ENCODE measurements around the gene UBR2.
"Not testable (repeated sequence)": the region's sequence is repeated elsewhere in the genome, so short reads cannot be mapped to it uniquely, and the experiment has no call there.

Gene UBR2

DNA sequence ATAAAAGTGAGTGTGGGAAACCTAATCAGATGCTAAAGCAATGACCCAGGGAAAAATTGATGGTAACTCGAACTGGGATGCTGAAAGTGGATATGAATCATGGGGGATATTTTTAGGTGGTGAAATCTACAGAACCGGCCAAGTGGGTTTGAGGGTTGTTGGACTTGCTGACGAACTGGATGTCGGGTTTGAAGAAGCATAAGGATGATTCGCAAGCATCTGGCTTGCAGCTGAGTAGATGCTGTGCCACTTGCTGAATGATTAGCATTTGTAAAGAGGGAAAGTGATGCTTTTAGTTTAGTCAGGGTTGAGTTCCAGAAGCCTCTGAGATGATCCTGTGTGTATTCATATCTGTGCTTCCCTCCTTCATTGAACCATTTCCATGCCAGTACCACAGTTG, 54.9 kb downstream of the UBR2 start:
- no peak for DNase-seq (ENCODE audit: low spot score)

DNA sequence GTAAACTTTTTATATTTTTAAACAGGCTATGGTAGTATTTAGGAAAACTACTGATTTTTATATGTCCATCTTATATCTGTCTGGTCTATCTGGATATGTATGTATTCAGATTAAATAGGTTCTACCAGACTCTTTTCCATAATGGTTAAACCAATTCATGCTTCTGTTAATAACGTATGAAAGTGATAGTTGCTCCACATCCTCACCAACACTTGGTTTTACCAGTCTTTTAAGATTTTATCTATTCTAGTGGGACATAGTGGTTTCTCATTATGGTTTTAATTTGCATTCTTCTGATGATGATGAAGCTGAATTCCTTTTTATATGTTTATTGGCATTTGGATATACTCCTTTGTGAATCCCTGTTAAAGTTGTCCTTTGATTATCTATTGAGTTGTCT, 56.1 kb downstream of the UBR2 start:
- DNase-seq (ENCODE audit: low spot score) = no peak

DNA sequence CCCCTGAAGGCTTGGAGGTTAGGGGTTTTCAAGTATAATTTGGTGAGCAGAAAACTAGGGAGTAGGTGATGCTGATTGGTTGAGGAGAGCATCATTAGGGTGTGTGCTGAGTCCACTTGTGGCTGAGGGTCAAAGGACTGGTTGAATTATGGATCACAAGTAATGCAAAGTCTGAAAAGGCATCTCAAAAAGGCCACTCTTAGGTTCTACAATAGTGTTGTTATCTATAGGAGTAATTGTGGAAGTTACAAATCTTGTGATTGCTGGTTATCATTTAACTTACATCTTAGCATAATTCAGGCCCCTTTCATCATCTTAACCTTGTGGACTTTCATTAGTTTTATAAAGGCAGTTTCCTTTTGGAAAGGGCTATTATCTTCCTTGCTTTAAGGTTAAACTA, 60.8 kb downstream of the UBR2 start:
- DNase-seq (ENCODE audit: low spot score) = no peak

DNA sequence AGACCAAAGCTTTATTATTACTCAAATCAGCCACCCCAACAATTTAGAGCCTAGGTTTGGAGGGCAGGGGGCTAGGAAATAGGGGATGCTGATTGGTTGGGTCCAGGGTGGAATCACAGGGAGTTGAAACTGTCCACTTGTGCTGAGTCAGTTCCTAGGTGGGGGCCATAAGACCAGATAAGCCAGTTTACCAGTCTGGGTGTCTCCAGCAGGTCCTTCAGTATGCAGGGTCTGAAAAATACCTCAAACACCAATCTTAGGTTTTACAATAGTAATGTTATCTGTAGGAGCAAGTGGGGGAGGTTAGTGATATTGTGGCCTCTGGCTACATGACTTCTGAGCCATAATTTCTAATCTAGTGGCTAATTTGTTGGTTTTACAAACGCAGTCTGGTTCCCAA, 63.2 kb downstream of the UBR2 start:
- DNase-seq (ENCODE audit: low spot score) = no peak

DNA sequence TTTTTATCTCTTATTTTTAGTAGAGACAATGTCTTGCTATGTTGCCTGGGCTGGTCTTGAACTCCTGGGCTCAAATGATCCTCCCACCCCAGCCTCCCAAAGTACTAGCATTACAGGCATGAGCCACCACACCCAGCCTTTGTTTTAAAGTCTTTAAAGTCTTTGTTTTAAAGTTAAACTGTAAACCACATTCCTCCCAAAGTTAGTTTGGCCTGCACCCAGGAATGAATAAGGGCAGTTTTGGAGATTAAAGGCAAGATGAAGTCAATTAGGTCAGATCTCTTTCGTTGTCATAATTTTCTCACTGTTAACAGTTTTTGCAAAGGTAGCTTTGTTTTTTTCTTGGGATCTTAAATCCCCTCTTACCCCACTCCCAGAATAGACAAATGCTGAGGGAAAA, 63.8 kb downstream of the UBR2 start:
- DNase-seq (ENCODE audit: low spot score) = no peak

DNA sequence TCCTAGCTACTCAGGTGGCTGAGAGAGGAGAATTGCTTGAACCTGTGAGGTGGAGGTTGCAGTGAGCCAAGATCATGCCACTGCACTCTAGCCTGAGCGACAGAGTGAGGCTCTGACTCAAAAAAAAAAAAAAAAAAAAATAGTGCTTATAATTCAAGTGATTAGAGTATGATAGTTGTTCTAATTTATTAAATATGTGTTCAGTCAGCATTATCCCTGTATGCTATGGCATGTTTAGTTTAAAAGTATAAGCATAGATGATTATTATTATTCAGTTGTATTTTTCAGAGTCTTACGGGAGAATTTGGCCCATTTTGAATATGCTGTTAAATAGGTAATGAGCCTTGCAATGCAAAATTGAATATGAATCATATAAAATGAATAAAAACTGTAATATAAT, 64.8 kb downstream of the UBR2 start:
- DNase-seq (ENCODE audit: low spot score) = no peak

DNA sequence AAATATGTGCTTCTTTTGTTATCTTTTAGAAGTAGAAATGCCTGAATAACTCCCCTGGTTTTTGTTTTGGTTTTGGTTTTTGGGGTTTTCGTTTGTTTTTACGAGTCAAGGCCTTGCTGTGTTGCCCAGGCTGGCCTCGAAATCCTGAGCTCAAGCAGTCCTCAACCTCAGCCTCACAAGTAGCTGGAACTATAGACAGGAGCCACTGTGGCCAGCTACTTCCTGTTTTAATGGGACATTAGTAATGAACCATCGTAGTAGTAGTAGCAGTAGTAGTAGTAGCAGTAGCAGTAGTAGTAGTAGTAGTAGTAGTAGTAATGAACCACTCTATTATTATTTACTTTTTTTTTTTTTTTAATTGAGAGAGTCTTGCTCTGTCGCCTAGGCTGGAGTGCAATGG, 66.0 kb downstream of the UBR2 start:
- DNase-seq (ENCODE audit: low spot score) = no peak

DNA sequence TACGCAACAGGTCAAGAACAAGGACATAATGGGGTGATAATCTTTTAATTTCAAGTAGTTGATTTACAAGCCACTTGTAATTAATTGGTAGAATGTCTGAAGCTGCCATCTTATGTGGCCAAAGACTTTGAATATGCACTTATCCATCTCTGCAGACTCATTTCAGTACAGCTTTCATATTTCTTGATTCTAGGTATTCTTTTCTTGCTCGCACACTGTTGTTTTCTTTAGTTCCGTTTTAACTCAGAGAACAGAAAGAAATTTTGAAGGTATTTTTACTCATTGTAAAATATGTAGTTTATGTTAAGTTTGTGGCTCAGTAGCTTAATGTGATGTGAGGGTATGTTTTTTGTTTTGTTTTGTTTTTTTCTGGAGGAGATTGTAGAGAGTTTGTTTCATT, 73.9 kb downstream of the UBR2 start:
- DNase-seq (ENCODE audit: low spot score) = no peak

DNA sequence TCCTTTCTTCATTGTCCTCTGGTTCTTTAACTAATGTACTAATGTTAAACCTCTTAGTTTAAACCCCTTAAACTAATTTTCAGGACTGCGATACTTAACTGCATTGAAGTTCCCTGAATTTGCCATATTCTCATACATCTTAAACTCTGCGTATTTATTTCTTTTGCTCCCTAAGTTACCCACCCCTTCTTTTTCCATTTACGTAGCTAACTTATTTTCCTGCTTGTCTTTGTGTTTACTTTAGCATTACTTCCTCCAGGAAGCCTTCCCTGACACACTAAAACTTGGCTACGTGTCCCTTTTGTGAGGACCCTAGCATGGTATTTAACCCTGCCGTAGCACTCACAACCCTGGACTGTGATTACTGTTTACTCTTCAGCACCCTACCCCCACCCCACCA, 79.0 kb downstream of the UBR2 start:
- DNase-seq (ENCODE audit: low spot score) = no peak

DNA sequence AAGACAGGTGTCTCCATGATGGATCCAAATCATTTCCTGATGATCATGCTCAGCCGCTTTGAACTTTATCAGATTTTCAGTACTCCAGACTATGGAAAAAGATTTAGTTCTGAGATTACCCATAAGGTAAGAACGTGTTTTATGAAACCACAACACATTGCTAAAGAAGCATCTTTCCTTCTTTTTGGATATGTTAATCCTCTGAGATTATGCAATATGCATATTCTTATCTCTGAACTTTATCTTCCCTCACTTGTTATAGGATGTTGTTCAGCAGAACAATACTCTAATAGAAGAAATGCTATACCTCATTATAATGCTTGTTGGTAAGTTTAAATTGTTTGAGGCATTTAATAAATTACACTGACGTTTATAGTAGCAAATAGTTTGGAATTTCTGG, 80.4 kb downstream of the UBR2 start:
- DNase-seq (ENCODE audit: low spot score) = no peak

DNA sequence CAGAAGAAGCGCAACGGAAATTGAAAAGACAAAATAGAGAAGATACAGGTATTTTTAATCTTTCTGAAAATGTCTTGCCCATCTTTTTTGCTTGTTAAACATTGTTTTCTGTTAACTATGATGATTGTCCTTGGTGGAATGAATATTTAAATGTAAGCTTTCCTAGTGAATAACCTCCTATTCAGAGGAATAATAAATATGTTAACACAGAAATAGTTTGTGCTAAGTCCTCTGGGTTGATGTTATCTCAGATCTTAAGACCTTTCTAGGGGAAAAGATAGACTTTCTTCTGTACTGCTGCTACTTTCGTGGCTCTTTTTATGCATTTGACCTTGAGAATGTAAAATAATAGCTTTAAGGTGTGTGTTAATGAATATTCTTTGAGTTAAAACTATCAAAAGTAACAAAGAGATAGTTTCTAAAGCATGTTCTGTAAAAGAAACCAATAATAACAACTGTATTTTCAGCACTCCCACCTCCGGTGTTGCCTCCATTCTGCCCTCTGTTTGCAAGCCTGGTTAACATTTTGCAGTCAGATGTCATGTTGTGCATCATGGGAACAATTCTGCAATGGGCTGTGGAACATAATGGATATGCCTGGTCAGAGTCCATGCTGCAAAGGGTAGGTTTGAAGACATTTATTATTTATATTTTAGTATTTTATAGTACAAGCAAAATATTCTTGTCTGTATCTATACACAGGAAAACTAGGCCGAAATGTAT, 88.4 kb downstream of the UBR2 start:
- DNase-seq (ENCODE audit: low spot score) = no peak

DNA sequence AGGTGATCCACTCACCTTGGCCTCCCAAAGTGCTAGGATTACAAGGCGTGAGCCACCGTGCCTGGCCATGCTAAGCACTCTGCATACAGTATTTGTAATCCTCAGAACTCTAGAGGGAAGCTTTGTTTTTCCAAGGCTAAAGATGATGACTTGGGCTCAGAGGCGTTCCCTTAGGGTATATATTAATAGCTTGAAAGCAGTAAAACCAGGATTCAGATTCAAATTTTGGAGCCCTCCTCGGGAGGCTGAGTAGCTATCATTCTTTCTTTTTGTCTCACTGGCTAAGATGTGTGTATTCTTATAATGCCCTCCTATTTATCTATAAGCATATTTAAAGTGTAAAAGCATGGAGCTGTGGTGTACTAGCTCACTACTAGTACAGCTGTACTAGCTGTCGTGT, 90.0 kb downstream of the UBR2 start:
- no peak for DNase-seq (ENCODE audit: low spot score)

DNA sequence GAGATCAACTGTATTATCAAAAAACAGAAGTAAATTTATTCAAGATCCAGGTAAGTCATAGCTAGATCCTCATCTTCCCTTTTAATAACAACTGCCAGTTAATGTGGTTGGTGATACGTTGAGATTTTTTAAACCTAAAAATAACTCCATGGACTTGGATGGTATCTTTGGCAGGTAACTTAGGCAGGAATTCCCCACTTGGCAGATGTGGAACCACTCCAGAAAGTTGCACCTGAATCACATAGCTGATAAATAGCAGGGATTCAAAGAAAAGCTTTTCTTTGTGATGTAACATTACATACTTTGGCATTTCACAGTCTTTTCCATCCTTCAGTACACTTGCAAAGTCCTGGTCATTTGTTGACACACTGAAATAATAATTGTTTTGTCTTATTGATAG, 96.0 kb downstream of the UBR2 start:
- no peak for DNase-seq (ENCODE audit: low spot score)

DNA sequence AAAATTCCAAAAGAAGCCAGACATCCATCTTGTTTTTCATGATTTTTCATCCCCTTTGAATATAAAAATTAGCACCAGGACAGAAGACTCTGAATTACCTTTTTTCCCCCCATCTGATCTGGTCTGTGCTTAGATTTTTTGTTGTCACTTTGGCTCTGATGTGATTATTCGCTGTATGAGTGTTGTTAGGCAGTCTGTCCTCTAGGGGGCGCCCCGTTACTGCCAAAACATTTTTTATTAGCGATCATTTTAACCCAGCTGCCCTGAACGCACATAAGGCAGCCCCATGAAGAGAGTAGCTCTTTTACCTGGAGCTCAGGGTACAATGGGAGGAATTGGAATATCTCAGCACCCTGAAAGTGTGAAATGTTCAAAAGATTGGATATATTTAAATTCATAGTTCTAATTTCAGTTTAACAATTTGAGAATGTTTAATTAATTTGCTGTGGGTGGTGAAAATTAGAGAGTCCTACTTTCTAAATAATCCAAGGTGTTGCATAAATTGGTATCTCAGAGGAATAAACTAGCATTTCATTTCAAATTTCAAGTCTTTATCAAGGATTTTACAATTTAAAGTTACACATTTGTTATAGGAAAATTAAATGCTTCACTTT, 97.8 kb downstream of the UBR2 start:
- peak; percentile 61 for DNase-seq (ENCODE audit: low spot score)

DNA sequence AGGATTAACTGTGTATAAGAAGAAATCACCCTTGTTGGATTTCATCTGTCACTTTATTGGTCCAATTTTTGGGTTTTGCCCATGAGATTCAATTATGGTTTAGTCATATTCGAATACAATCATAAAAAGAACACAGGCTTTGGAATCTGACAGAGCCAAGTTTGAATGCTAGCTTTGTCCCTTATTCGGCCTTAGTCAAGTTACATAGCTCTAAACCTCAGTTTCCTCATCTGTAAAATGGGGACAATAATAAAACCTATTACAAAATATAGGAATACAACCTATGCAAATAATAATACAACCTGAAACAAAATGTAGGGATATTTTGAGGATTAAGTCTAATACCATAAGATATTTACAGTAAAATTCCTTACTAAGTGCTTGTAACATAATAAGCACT, 100.9 kb downstream of the UBR2 start:
- no peak for DNase-seq (ENCODE audit: low spot score)

DNA sequence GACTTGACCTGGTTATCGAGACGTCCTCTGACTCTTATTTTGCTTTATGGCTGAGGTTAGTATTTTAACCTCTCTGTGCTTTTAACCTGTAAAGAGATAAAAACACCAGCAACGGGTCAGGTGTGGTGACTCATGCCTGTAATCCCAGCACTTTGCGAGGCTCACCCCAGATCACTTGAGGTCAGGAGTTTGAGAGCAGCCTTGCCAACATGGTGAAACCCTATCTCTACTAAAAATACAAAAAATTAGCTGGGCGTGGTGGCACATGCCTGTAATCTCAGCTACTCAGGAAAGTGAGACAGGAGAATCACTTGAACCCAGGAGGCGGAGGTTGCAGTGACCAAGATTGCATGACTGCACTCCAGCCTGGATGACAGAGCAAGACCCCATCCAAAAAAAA, 110.5 kb downstream of the UBR2 start:
- not testable (repeated sequence) for DNase-seq (ENCODE audit: low spot score)

DNA sequence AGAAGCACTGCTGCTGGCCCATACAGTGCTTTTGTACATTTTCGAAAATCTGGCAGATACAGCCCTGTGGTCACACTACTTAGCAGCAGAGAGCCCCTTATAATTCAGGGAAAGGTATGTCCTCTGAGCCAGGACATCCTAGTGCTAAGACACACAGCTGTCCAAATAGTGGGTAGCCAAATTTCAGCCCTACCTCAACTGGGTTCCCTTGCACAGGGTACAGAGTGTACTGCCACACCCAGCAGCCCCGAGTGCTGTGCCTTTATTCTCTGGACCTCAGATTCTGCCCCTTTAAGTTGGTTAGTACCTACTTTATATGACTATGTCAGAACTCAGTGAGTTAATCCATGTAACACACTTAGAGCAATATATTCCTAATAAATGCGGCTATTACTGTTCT, 111.0 kb downstream of the UBR2 start:
- DNase-seq (ENCODE audit: low spot score) = no peak

DNA sequence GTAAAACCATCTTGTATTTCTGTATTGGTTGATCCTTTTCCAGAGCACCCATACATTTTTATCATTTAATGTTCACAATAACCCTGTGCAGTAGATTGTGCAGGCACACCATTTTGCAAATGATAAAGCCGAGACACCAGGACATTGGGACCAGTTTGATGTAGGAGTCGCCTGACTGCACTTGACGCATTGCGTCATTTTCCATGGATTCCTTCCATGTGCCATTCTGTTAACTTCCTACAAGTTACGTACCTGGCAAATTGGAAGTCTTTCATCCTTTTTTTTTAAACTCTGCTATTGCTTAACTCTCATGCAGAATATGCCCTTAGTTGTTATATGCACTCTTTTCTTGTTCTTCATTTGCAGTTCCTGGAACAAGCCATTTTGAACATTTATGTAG, 115.5 kb downstream of the UBR2 start:
- no peak for DNase-seq (ENCODE audit: low spot score)

DNA sequence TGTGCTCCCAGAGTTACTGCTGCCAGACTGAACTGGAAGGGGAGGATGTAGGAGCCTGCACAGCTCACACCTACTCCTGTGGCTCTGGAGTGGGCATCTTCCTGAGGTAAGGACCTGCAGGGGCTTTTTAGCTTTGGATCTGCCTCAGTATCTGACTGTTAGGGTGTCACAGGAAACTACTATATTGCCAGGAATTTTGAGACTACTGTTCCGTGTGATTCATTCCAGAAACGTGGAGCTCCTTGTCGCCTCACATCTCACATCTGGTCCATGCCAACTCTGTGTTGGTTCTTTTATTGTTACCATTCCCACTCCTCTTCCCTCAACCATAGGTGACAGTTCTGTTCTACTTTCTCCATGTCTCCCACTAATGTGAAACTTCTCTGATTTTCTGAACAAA, 124.5 kb downstream of the UBR2 start:
- no peak for DNase-seq (ENCODE audit: low spot score)

DNA sequence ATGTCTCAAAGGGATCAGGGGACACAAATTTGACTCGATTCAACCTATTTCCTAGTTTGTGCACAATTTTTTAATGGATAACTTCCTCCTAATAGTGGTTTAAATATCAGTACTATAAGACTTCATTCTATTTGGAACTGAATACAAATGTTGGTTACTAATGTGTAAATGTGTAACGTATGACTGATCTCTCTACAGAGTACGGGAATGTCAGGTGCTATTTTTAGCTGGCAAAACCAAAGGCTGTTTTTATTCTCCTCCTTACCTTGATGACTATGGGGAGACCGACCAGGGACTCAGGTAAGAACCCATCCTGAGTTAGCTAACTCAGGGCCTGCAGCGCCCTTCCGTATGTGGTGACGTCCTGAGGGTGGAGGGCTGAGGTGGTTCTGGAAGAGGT, 125.5 kb downstream of the UBR2 start:
- DNase-seq (ENCODE audit: low spot score) = no peak

DNA sequence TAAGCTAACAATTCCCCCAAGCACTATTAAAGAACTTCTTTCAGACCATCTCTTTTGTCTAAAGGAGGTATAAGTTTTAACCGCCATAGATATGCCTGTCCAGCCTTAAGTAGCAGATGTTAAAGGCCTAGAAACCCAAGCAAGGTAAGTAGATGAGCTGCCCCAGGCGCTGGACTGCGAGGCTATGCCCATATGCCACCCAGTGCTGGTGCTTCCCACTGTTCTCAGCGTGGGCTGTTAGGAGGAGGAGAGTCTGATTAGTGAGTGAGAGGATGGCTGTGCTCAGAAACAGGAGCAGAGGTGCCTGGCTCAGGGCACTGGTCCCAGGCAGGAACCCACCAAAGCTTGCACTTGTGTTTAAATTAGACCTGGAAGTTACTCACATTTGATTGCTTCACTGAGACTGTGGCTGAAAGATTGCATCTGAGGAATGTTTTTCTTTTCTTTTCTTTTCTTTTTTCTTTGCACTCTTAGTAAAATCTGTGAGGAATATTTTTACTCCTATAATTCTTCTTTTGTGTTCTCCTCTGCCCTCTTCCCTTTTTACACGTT, 126.4 kb downstream of the UBR2 start:
- DNase-seq (ENCODE audit: low spot score) = no peak

DNA sequence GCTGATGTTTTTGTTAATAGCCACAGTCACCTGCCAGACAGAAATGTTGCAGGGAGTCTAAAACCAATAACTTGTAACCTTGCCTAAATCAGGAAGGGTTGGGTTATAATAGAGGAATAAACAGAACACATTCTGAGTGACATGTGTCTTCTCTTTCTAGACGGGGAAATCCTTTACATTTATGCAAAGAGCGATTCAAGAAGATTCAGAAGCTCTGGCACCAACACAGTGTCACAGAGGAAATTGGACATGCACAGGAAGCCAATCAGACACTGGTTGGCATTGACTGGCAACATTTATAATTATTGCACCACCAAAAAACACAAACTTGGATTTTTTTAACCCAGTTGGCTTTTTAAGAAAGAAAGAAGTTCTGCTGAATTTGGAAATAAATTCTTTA, 127.0 kb downstream of the UBR2 start:
- DNase-seq (ENCODE audit: low spot score) = no peak

DNA sequence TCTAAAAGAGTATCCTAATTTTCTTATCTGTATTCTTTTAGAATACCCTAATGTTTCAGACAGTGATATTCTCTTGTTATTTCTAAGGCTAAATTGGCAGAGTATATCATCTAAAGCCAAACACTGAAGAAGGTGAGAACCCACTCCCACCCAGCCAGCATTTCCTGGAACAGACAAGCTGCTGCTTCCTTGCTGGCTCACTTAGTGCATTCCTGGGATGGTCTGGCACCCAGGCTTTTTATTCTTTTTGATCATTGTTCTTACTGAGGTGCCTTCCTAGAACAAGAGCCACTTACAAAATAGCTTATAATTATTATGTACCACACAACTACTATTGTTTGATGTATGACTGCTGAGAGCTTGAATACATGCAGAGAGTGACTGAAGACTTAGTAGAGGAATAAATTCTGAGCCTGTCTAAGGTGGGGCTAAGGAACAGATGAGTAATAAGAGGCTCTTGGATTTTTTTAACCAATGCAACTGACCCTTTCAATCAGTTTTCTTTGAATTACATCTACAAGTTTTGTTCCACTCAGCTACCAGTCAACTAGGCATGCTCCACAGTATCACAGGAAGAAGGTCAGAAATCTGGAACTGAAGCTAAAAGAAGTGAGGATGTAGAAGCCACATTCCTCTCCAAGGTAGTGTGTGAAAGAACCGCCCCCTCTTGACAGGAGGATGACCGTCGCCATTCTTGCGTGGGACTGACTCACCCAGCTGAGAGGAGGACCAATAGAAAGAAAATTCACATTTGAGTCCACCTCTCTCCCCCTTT, 128.5 kb downstream of the UBR2 start:
- no peak for DNase-seq (ENCODE audit: low spot score)

All from SW480 (cell line).